ENCODE measurements around the gene KLK13.

The KLK13 gene

DNA sequence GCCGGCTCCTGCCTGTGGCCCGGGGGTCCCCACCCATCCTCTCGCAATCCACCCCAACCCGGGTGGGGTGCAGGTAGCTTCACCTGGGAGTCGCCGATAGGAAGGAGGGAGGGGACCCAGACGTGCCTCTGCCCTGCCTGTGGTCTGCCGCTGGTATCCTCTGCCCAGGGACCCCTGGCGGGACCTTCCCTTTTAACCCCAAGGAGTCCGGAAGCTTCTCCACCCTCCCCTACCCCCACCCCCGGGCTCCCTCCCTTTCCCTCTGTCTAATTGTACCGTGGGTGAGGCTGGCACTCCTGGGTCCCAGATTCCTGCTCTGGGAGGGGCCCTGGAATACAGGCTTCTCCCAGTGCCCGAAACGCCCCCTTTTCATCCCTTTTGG, 45.4 kb downstream of the KLK13 start, which contains the start of gene KLK10:
Gene KLK10 (minus strand): TSS at position 166 of the 382 bp plus-strand sequence. CDS start 579 bp downstream, outside the sequence.
- Histone ChIP-seq H3K4me1 (ENCODE audit: insufficient read depth, poor library complexity, severe bottlenecking) (no peaks in the 10 kb centered on the region), H3K27ac (ENCODE audit: poor library complexity, severe bottlenecking) (no peak within 1 kb of the TSS), H3K4me3 (ENCODE audit: severe bottlenecking) (peak within 1 kb of the TSS; percentile 11), H3K36me3 (ENCODE audit: low read depth) (no peaks in the 10 kb centered on the region), H3K9me3 (ENCODE audit: severe bottlenecking) (no peaks in the 10 kb centered on the region), H3K27me3 (ENCODE audit: insufficient read depth, poor library complexity, severe bottlenecking) (peaks cover 31% of the 10 kb centered on the region)
- no peak for DNase-seq (ENCODE audit: low spot score)
- no peak for ATAC-seq (ENCODE audit: low read depth)
- TF ChIP-seq, protein P1, sequence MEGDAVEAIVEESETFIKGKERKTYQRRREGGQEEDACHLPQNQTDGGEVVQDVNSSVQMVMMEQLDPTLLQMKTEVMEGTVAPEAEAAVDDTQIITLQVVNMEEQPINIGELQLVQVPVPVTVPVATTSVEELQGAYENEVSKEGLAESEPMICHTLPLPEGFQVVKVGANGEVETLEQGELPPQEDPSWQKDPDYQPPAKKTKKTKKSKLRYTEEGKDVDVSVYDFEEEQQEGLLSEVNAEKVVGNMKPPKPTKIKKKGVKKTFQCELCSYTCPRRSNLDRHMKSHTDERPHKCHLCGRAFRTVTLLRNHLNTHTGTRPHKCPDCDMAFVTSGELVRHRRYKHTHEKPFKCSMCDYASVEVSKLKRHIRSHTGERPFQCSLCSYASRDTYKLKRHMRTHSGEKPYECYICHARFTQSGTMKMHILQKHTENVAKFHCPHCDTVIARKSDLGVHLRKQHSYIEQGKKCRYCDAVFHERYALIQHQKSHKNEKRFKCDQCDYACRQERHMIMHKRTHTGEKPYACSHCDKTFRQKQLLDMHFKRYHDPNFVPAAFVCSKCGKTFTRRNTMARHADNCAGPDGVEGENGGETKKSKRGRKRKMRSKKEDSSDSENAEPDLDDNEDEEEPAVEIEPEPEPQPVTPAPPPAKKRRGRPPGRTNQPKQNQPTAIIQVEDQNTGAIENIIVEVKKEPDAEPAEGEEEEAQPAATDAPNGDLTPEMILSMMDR (IDR thresholded peaks at IDR 0.05; ENCODE audit: poor library complexity, severe bottlenecking): no peak

DNA sequence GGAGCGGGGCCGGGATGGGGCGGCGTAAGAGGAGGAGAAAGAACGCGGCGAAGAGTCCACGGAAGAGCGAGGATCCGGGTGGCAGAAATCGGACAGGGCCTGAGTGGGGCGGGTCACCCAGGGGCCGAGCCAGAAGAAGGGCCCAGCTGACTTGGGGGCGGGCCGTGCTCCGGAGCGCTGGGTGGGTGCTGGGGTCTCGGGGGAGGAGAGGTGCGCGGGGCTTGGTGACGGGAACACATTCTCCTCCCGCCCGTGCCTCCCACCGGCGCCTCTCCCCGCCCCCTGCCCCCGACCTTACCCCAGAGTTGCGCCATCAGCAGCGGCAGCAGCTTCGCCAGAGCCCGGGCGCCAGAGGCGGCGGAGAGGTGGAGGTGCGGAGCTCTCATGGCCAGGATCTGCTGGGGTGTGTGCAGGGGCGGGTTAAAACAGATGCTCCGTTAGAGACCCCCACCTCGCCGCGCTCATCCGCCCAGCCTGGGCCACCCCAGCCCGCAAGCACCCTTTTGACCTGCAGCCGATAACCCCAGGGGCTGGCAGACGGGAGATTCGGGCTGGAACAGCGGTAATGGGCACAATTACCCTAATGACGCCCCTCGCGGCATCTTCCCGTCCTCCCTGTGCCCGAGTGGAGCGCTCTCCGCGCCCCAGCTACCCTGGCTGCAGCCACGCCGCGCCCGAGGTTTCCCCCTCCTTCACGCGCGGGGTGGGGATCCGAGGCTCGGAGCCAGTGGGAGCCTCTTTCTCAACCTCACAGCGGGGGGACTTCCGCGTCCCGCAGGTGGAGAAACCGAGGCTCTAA, 45.9 kb downstream of the KLK13 start:
- no peak for DNase-seq (ENCODE audit: low spot score)
- H3K36me3 ChIP-seq (ENCODE audit: low read depth): no peaks in the 10 kb centered on the region
- no peaks in the 10 kb centered on the region for H3K4me1 ChIP-seq (ENCODE audit: insufficient read depth, poor library complexity, severe bottlenecking)
- H3K27ac ChIP-seq (ENCODE audit: poor library complexity, severe bottlenecking): no peak overlapping the region
- 0 out of 3 replicates have a peak, but pooled peaks have one; percentile 26 for ATAC-seq (ENCODE audit: low read depth)
- peak overlapping the region; percentile 11 for H3K4me3 ChIP-seq (ENCODE audit: severe bottlenecking)
- TF ChIP-seq, protein P1 (IDR thresholded peaks at IDR 0.05; ENCODE audit: poor library complexity, severe bottlenecking): no peak
- no peaks in the 10 kb centered on the region for H3K9me3 ChIP-seq (ENCODE audit: severe bottlenecking)
- peaks cover 31% of the 10 kb centered on the region for H3K27me3 ChIP-seq (ENCODE audit: insufficient read depth, poor library complexity, severe bottlenecking)

DNA sequence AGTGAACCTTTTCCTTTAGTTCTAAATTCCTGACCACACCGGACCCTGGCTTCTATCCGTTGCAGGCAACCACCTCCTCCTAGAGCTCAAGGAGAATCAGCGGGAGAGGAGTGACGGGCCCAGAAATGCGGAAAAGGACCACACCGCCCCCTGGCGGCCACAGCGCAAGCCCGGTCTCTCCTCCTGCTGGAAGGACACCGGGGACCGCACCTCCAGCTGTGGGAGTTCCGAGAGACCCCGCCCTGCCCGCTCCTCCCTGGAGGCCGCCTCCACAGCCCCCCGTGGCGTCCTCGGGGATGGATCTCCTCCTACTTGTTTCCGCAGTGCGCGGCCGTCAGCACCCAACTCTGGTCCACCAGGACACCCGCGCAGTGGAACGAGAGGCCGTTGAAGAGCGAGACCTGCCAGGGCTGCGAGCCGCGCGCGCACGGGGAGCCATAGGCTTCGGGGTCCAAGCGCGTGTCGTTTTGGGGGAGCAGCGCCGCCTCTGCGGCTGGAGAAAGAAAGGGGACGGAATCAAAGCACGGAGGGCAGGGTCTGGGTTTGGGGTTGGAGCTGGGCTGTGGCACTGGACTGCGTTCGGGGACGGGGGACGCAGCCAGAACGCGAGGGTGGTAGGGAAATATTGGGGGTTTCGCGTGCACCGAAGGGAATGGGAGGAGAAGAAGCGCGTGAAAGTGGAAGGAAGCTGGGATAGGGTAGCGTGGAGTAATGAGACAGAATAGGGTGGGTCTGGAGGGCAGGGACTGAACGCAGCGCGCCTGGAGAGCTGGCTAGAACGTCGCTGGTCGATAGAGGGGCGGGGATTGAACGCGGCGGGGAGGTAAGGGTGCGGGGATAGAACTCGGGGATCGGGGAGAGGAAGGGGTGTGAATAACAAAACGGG, 47.9 kb downstream of the KLK13 start:
- no peaks in the 10 kb centered on the region for H3K4me1 ChIP-seq (ENCODE audit: insufficient read depth, poor library complexity, severe bottlenecking)
- H3K36me3 ChIP-seq (ENCODE audit: low read depth): no peaks in the 10 kb centered on the region
- DNase-seq (ENCODE audit: low spot score) (peak; percentile 74), ATAC-seq (ENCODE audit: low read depth) (peak; percentile 70)
- TF ChIP-seq, protein P1 (IDR thresholded peaks at IDR 0.05; ENCODE audit: poor library complexity, severe bottlenecking): peak; percentile 91
- H3K4me3 ChIP-seq (ENCODE audit: severe bottlenecking): peak overlapping the region; percentile 22
- peaks cover 31% of the 10 kb centered on the region for H3K27me3 ChIP-seq (ENCODE audit: insufficient read depth, poor library complexity, severe bottlenecking)
- H3K27ac ChIP-seq (ENCODE audit: poor library complexity, severe bottlenecking): no peak overlapping the region
- no peaks in the 10 kb centered on the region for H3K9me3 ChIP-seq (ENCODE audit: severe bottlenecking)

DNA sequence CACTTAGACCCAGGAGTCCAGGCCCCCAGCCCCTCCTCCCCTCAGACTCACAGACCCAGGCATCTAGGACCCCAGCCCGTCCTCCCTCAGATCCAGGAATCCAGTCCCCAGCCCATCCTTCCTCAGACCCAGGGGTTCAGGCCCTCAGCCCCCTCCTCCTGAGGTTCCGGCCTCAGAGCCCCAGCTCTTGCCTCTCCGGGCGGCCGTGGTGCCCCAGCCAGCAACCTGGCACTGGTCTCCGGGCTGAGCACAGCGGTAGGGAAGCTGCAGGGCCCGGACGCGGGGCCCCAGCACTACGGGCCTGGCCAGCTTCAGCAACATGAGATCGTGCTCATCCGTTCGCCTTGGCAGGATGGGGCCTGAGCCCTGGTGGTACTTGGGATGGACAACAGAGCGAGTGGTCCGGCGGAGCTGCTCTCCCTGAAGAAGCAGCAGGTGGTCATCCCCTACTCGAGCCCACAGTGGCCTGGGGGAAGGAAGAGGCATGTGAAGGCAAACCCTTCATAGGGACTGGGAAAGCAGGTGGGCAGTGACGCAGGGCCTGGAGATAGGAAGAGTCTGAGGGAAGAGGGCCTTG, 49.1 kb downstream of the KLK13 start:
- Histone ChIP-seq H3K4me3 (ENCODE audit: severe bottlenecking) (no peak overlapping the region), H3K27me3 (ENCODE audit: insufficient read depth, poor library complexity, severe bottlenecking) (peaks cover 31% of the 10 kb centered on the region), H3K36me3 (ENCODE audit: low read depth) (no peaks in the 10 kb centered on the region), H3K4me1 (ENCODE audit: insufficient read depth, poor library complexity, severe bottlenecking) (peaks cover 2% of the 10 kb centered on the region), H3K9me3 (ENCODE audit: severe bottlenecking) (no peaks in the 10 kb centered on the region), H3K27ac (ENCODE audit: poor library complexity, severe bottlenecking) (no peak overlapping the region)
- DNase-seq (ENCODE audit: low spot score) (no peak), ATAC-seq (ENCODE audit: low read depth) (no peak)
- TF ChIP-seq, protein P1 (IDR thresholded peaks at IDR 0.05; ENCODE audit: poor library complexity, severe bottlenecking): no peak
